ENCODE results near the gene SLC20A1.
"Not testable (repeated sequence)": the region's sequence is repeated elsewhere in the genome, so short reads cannot be mapped to it uniquely, and the experiment has no call there.

Gene SLC20A1, protein sequence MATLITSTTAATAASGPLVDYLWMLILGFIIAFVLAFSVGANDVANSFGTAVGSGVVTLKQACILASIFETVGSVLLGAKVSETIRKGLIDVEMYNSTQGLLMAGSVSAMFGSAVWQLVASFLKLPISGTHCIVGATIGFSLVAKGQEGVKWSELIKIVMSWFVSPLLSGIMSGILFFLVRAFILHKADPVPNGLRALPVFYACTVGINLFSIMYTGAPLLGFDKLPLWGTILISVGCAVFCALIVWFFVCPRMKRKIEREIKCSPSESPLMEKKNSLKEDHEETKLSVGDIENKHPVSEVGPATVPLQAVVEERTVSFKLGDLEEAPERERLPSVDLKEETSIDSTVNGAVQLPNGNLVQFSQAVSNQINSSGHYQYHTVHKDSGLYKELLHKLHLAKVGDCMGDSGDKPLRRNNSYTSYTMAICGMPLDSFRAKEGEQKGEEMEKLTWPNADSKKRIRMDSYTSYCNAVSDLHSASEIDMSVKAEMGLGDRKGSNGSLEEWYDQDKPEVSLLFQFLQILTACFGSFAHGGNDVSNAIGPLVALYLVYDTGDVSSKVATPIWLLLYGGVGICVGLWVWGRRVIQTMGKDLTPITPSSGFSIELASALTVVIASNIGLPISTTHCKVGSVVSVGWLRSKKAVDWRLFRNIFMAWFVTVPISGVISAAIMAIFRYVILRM

DNA sequence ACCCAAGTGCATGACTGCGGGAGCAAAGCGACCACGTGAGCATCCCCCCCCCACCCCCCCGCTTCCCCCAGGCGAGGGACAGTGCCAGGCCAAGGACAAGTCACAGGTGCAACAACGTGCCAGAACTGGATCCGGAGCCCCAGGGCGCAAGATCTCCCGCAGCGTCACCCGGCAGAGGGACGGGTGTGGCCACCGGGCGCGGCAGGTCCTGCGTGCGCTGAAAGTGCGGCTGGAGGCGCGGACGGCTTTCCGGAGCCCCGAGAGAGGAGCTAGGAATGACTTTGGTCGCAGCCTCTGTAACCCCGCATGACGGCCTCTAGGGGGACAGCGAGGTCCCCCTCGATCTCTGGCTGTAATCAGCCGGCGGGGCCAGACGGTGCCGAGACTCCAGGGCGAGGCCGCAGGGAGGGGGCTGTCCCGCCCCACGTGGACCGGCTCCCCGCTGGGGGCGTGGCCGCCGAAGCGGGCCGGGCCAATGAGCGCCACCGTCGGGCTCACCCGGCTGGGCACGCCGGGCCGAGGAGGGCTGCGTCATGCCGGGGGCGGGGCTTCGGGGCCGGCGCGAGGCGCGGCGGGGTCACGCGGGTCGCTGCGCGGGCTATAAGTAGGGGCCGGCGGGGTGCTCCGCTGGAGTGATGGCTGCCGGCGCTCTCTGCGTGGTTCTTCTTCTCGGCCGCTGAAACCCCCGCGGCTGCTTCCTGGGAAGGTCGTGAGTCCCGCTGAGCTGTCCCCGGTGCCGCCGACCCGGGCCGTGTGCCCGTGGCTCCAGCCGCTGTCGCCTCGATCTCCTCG lies at the start of gene SLC20A1:
TSS of gene SLC20A1 (plus strand) at position 630 of the 792 bp plus-strand sequence. CDS start 890 bp downstream, outside the sequence.
- peak within 1 kb of the TSS; percentile 96 for H3K4me3 Mint-ChIP-seq
- peak within 1 kb of the TSS; percentile 85 for H3K27ac Mint-ChIP-seq
- H3K36me3 Mint-ChIP-seq = peaks cover 22% of the 10 kb centered on the region
- H3K27me3 Mint-ChIP-seq = no peaks in the 10 kb centered on the region
- peaks cover 54% of the 10 kb centered on the region for H3K4me1 Mint-ChIP-seq
- H3K9me3 Mint-ChIP-seq = no peaks in the 10 kb centered on the region

DNA sequence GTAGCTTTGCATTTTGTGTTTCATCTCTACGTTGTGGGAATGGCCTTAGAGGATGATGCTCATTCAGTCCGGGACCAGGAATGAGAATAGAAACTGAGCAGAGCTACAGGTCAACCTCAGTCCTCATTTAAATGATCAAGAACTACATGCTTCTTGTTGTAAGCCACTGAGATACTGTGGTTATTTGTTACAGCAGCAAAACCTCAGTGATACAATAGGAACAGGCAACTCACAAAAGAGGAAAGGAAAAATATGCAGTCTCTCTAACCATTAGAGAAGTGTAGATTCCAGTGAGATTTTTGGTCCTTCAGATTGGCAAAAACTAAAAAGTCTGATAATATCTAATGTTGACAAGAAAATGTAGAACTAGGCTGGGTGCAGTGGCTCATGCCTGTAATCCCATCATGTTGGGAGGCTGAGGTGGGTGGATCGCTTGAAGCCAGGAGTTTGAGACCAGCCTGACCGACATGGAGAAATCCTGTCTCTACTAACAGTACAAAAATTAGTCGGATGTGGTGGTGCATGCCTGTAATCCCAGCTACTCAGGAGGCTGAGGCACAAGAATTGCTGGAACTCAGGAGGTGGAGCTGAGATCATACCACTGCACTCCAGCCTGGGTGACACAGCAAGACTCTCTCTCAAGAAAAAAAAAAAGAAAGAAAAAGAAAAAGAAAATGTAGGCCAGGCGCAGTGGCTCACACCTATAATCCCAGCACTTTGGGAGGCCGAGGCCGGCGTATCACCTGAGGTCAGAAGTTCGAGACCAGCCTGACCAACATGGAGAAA lies 48.0 kb upstream of the SLC20A1 start:
- Mint-ChIP-seq H3K4me1 (peaks cover 5% of the 10 kb centered on the region), H3K4me3 (no peak overlapping the region), H3K27ac (no peak overlapping the region), H3K36me3 (peaks cover 4% of the 10 kb centered on the region), H3K27me3 (no peaks in the 10 kb centered on the region), H3K9me3 (no peaks in the 10 kb centered on the region)

DNA sequence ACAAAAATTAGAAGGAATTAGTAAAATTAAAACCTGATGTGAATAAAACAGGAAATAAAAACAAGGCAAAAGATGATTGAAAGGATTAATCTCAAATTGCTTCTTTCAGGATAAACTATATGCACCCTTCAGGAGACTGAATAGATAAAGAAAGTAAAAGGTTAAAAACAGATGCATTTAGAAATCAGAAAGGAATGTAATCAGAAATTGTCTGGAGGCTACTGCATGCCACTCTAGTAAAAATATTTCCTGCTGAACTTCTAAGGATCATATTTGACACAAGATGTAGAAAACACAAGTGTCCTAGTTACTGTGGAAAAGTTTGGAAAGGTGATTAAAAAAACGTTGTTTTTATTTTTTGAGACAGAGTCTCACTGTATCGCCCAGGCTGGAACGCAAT lies 45.1 kb upstream of the SLC20A1 start:
- Mint-ChIP-seq H3K4me1 (peaks cover 5% of the 10 kb centered on the region), H3K36me3 (no peaks in the 10 kb centered on the region), H3K4me3 (no peak overlapping the region), H3K27me3 (no peaks in the 10 kb centered on the region), H3K27ac (no peak overlapping the region), H3K9me3 (no peaks in the 10 kb centered on the region)

DNA sequence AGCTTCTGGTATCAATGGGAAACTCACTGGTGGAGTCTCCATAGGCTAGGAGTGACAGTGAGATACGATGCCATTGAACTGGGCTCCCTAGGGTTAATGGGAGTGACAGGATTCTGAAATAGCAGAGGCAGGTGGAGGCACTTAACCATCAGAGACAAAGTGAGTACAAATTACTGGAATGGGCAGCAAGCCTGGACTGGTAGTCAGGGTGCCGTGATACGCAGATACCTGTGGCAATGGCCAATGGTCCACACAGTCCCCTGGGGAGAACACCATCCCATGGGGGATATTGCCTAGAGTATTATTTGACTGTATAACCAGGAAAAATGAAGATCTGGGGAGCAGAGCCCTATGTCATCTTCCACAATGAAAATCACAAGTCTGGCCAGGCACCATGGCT lies 44.0 kb upstream of the SLC20A1 start:
- H3K27me3 Mint-ChIP-seq = no peaks in the 10 kb centered on the region
- no peaks in the 10 kb centered on the region for H3K9me3 Mint-ChIP-seq
- peaks cover 5% of the 10 kb centered on the region for H3K4me1 Mint-ChIP-seq

DNA sequence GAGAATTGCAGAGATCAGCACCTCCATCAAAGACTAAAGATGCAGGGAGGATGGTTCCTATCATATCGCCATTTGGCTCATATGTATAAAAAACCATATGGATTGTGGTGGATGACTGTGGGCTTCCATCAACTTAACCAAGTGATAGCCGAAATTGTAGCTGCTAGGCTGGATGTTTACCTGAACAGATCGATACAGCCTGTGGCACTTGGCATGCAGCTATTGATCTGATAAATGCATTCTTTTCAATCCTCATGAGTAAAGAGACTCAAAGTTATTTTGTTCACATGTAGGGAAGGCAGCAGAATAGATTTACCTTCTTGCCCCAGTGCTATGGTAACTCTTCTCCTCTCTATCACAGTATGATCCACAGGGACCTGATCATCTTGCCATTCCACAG lies 42.8 kb upstream of the SLC20A1 start:
- Mint-ChIP-seq H3K27me3 (no peaks in the 10 kb centered on the region), H3K4me1 (peaks cover 5% of the 10 kb centered on the region), H3K36me3 (no peaks in the 10 kb centered on the region), H3K27ac (no peak overlapping the region), H3K9me3 (no peaks in the 10 kb centered on the region), H3K4me3 (no peak overlapping the region)

More for the DNA sequence above, 44.0 kb upstream of the SLC20A1 start:
- H3K4me3 Mint-ChIP-seq = no peak overlapping the region
- no peak overlapping the region for H3K27ac Mint-ChIP-seq
- H3K36me3 Mint-ChIP-seq = no peaks in the 10 kb centered on the region

DNA sequence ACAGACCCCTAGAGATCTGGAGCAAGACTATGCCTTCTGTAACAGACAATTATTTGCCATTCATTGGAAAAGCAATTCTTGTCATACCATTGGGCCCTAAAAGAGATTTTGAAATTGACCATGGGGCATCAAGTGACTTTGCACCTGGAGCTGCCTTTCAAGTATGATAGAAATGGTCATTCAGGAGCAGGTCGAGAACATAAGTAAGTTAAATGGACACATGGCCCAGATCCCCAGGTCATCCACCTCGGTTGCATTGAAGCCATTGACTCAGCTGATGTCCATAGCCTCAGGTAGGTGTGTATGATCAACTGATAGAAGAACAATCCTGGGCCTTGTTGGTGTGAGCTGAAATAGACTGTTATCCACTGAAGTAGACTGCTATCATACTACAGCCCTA lies 42.0 kb upstream of the SLC20A1 start:
- H3K4me1 Mint-ChIP-seq = peaks cover 5% of the 10 kb centered on the region
- H3K27me3 Mint-ChIP-seq = no peaks in the 10 kb centered on the region
- no peak overlapping the region for H3K4me3 Mint-ChIP-seq
- H3K9me3 Mint-ChIP-seq = no peaks in the 10 kb centered on the region
- no peaks in the 10 kb centered on the region for H3K36me3 Mint-ChIP-seq
- H3K27ac Mint-ChIP-seq = no peak overlapping the region

DNA sequence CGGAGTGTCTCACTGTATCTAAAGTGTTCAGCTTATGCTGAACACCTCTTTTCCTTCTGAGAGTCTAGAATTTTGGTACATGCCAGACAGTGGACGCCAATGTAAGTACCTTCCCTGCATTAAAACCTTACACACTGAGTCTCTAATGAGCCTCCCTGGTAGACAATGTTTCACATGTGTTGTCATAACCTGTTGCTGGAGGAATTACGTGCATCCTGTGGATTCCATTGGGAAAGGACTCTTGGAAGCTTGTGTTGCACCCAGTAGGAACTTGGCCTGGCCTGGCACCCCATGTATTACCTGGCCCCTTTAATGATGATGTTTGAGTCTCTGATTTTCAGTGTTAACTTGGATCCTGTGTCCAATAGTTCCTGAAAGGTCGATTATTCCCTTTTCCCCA lies 40.8 kb upstream of the SLC20A1 start:
- Mint-ChIP-seq H3K4me3 (no peak overlapping the region), H3K27ac (no peak overlapping the region), H3K36me3 (no peaks in the 10 kb centered on the region), H3K27me3 (no peaks in the 10 kb centered on the region), H3K4me1 (peaks cover 4% of the 10 kb centered on the region), H3K9me3 (no peaks in the 10 kb centered on the region)

DNA sequence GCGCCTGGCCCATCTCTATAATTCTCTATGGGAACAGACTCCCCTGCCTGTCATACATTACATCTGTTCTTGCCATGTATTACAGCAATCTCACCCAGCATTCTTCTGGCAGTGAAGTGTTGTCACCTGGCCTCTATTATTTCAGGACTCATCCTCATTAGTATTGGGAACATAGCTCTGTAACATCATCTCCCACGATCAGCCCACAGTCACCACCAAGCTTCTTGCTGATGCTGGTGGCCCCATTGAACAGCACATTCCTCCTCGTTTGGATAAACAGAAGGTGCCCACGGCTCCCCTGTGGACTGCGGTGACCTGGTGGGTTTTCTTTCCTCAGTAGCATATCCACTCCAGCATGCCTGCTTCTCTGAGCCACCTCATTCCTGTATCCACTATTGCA lies 39.8 kb upstream of the SLC20A1 start:
- Mint-ChIP-seq H3K36me3 (no peaks in the 10 kb centered on the region), H3K4me1 (no peaks in the 10 kb centered on the region), H3K4me3 (no peak overlapping the region), H3K27me3 (no peaks in the 10 kb centered on the region), H3K27ac (no peak overlapping the region), H3K9me3 (no peaks in the 10 kb centered on the region)

DNA sequence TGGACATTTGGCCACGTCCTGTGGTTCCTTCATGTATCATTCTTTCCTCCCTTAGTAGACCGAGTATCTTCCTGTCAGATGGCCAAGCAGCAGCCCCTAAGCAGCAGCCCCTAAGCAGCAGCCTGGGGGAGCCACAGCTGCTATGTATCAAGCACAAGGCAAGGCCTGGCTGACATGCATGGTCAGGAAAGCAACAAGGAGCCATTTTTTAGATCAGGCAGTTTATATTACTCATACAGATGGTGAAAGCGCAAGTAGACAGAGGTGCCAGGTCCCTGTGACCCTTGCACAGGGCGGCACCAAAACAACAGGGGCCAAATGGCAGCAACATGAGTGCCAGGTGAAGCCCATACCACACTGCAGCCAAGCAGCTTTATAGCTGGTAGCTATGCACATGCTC lies 39.2 kb upstream of the SLC20A1 start:
- Mint-ChIP-seq H3K4me1 (no peaks in the 10 kb centered on the region), H3K27ac (no peak overlapping the region), H3K4me3 (no peak overlapping the region), H3K27me3 (no peaks in the 10 kb centered on the region), H3K36me3 (no peaks in the 10 kb centered on the region), H3K9me3 (no peaks in the 10 kb centered on the region)

DNA sequence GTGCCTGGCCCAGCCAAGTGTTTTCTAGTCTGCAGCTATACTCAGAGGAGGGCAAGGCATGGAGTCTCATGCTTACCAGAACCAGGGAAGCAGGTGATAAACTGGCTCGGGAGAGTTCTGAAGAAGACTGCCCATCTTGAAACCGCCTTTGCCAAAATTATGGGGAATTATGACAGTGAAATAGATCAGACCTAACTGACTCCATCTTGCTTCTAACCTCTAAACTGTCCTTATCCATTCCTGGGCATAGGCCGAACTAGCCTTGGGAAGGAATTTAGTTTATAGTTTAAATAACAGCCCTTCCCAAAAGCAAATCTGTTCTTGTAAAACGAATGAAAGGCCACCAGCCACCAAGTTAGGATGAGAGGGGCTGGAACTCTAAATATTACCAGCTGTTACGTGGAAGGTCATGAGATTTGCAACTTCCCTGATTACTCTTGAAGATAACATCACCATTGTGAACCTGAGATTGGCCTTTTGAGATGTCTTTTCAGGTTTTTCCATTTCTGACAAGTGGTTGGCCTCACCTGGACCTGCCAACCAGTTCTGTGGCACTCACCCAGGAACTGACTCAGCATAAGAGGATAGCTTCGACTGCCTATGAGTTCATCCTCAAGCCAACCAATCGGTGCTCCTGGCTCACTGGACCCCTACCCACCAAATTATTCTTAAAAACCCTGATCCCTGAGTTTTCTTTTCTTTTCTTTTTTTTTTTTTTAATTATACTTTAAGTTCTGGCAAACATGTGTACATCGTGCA lies 37.9 kb upstream of the SLC20A1 start:
- no peaks in the 10 kb centered on the region for H3K9me3 Mint-ChIP-seq
- H3K27me3 Mint-ChIP-seq = no peaks in the 10 kb centered on the region
- H3K36me3 Mint-ChIP-seq = no peaks in the 10 kb centered on the region
- no peaks in the 10 kb centered on the region for H3K4me1 Mint-ChIP-seq
- H3K4me3 Mint-ChIP-seq = no peak overlapping the region
- H3K27ac Mint-ChIP-seq = no peak overlapping the region

DNA sequence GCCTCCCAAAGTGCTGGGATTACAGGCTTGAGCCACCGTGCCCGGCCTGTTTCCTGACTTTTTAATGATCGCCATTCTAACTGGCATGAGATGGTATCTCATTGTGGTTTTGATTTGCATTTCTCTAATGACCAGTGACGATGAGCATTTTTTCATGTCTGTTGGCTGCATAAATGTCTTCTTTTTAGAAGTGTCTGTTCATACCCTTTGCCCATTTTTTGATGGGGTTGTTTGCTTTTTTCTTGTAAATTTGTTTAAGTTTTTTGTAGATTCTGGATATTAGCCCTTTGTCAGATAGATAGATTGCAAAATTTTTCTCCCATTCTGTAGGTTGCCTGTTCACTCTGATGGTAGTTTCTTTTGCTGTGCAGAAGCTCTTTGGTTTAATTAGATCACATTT lies 36.4 kb upstream of the SLC20A1 start:
- H3K36me3 Mint-ChIP-seq, H3K4me1 Mint-ChIP-seq, H3K27ac Mint-ChIP-seq, H3K27me3 Mint-ChIP-seq, H3K4me3 Mint-ChIP-seq, H3K9me3 Mint-ChIP-seq: not testable (repeated sequence)

DNA sequence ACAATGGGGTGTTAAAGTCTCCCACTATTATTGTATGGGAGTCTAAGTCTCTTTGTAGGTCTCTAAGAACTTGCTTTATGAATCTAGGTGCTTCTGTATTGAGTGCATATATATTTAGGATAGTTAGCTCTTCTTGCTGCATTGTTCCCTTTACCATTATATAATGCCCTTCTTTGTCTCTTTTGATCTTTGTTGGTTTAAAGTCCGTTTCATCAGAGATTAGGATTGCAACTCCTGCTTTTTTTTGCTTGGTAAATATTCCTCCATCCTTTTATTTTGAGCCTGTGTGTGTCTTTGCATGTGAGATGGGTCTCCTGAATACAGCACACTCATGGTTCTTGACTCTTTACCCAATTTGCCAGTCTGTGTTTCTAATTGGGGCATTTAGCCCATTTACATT lies 33.5 kb upstream of the SLC20A1 start:
- not testable (repeated sequence) for H3K9me3 Mint-ChIP-seq, H3K27me3 Mint-ChIP-seq, H3K4me3 Mint-ChIP-seq, H3K36me3 Mint-ChIP-seq, H3K4me1 Mint-ChIP-seq, H3K27ac Mint-ChIP-seq

DNA sequence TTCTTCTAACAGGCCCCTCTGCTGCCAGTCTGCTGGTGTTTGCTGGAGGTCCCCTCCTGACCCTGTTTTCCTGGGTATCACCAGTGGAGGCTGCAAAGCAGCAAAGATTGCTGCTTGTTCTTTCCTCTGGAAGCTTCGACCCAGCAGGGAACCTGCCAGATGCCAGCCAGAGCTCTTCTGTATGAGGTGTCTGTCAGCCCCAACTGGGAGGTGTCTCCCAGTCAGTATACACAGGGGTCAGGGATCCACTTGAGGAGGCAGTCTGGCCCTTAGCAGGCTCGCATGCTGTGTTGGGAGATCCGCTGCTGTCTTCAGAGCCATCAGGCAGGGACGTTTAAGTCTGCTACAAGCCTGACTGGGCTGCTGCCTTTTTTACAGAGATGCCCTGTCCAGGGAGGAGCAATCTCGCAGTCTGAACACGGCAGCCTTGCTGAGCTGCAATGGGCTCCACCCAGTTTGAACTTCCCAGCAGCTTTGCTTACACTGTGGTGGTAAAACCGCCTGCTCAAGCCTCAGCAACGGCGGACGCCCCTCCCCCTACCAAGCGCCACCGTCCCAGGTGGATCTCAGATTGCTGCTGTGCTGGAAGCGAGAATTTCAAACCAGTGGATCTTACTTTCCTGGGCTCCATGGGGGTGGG lies 31.4 kb upstream of the SLC20A1 start:
- H3K27me3 Mint-ChIP-seq = no peaks in the 10 kb centered on the region

DNA sequence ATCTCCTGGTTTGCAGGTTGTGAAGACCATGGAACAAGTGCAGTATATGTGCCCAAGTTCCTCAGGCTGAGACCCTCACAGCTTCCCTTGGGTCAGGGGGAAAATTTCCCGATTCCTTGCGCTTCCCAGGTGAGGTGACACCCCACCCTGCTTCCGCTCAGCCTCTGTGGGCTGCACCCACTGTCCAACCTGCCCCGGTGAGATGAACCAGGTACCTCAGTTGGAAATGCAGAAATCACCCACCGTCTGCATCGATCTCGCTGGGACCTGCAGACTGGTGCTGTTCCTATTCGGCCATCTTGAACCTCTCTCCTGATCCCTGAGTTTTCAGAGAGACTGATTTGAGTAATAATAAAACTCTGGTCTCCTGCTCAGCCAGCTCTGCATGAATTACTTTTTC lies 30.7 kb upstream of the SLC20A1 start:
- H3K4me1 Mint-ChIP-seq = no peaks in the 10 kb centered on the region
- H3K27ac Mint-ChIP-seq = no peak overlapping the region
- H3K9me3 Mint-ChIP-seq = no peaks in the 10 kb centered on the region
- no peaks in the 10 kb centered on the region for H3K27me3 Mint-ChIP-seq
- H3K36me3 Mint-ChIP-seq = no peaks in the 10 kb centered on the region
- no peak overlapping the region for H3K4me3 Mint-ChIP-seq

More for the DNA sequence above, 31.4 kb upstream of the SLC20A1 start:
- Mint-ChIP-seq H3K27ac (no peak overlapping the region), H3K36me3 (no peaks in the 10 kb centered on the region), H3K4me3 (no peak overlapping the region), H3K4me1 (no peaks in the 10 kb centered on the region), H3K9me3 (no peaks in the 10 kb centered on the region)
